GM18508 (cell line): Measurements from ENCODE around the gene GOLGA5.
"Not testable (repeated sequence)": the region's sequence is repeated elsewhere in the genome, so short reads cannot be mapped to it uniquely, and the experiment has no call there.

ENCODE experiments used
- ATAC-seq: cut with Tn5 transposase; IDR thresholded peaks from one replicate; pipeline ENCODE4 v1.9.1; 2021; ENCODE audit warnings: moderate number of reproducible peaks; ENCODE audit not compliant: insufficient read depth, unreplicated experiment

The GOLGA5 gene

DNA sequence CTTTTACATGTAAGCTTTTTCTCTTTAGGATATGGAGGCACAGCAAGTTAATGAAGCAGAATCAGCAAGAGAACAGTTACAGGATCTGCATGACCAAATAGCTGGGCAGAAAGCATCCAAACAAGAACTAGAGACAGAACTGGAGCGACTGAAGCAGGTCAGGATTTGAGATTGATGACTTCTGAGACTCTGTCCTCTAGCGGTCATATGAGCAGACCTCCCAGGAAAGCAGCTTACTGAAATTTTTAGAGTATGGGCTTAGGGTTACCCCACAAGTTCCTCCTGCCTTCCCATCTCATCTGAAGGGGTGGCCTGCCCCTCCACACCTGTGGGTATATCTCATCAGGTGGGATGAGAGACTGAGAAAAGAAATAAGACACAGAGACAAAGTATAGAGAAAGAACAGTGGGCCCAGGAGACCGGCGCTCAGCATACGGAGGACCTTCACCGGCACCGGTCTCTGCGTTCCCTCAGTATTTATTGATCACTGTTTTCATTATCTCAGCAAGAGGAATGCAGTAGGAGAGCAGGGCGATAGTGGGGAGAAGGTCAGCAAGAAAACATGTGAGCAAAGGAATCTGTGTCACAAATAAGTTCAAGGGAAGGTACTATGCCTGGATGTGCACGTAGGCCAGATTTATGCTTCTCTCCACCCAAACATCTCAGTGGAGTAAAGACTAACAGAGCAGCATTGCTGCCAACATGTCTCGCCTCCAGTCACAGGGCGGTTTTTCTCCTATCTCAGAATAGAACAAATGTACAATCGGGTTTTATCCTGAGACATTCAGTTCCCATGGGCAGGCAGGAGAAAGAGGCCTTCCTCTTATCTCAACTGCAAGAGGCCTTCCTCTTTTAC is 25.8 kb downstream of the GOLGA5 start:
- ATAC-seq, result not testable (repeated sequence)

DNA sequence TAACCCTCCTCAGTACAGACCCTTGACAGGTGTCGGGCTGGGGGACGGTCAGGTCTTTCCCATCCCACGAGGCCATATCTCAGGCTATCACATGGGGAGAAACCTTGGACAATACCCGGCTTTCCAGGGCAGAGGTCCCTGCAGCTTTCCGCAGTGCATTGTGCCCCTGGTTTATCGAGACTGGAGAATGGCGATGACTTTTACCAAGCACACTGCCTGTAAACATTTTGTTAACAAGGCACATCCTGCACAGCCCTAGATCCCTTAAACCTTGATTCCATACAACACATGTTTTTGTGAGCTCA is 26.4 kb downstream of the GOLGA5 start:
- not testable (repeated sequence) for ATAC-seq

DNA sequence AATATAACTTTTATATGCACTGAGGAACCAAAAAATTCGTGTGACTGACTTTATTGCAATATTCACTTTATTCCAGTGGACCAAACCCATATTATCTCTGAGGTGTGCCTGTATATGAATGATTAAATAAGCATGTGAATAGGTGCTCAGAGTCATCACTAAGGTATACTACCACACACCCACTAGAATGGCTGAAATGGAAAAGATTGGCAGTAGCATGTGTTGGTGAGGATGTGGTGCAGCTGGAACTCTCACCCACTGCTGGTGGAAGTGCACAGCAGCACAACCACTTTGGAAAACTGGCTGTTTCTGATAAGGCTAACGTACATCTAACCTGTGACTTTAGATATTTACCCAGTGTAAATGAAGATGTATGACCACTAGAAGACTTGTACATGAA is 36.8 kb downstream of the GOLGA5 start:
- no peak for ATAC-seq

DNA sequence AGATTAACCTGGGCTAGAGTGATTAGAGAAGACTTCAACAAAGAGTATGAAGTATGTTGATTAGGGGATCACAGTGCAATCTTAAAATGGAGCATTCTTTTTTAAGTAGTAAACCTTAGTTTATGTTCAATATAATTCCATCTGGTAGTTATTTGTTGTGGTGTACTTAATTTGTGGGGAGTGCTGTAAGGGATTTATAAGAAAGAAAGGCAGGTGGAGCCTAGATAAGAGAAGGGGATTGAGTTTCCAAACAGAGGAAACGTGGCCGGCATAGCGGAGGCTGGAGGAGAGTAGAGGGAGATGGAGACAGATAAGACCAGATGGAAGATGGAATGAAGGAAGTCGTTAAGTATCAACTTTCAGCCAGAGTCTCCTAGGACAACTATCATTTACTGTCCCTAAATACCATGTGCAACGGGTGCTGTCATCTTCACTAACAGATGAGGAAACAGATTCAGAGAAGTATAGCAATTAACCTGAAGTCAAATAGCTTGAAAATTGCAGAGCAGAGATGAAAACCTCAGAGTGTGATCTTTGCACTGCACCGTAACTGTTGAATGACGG is 38.1 kb downstream of the GOLGA5 start:
- ATAC-seq, result no peak

DNA sequence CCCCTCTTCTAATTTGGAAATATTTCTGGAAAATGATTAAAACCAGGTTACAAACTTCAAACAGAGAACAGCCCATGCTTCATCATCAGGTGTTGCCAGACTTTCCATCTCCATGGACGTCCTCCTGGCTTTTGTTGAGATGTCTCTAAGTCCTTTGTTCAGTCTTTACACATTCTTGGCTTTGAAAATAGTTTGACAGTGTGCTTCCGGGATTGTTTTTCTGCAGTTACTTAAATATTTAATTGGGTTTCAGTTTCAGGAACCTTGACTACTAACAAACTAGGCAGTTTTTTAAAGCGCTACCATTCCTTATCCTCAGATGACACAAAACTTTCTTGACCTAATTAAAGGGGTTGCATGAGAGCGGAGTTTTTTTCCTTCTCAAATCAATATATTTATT is 47.8 kb downstream of the GOLGA5 start:
- ATAC-seq, result no peak

DNA sequence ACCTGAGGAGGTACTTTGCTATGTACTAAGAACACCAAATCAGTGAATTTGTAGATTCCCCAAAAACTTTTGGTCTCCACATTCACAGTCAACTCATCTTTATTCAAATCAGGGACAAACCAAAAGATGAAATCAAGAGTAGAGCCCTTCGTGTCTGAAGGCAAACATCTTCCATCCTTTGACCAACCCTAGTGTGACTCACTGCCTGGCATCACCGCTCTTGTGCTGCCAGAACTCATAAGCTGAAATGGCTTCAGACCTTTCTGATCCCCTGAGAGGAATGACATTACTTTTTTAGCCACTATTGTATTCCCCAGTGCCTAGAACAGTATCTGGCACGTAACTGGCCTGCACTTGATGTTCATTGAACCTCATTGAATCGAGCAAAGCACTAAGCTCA is 50.1 kb downstream of the GOLGA5 start:
- no peak for ATAC-seq

DNA sequence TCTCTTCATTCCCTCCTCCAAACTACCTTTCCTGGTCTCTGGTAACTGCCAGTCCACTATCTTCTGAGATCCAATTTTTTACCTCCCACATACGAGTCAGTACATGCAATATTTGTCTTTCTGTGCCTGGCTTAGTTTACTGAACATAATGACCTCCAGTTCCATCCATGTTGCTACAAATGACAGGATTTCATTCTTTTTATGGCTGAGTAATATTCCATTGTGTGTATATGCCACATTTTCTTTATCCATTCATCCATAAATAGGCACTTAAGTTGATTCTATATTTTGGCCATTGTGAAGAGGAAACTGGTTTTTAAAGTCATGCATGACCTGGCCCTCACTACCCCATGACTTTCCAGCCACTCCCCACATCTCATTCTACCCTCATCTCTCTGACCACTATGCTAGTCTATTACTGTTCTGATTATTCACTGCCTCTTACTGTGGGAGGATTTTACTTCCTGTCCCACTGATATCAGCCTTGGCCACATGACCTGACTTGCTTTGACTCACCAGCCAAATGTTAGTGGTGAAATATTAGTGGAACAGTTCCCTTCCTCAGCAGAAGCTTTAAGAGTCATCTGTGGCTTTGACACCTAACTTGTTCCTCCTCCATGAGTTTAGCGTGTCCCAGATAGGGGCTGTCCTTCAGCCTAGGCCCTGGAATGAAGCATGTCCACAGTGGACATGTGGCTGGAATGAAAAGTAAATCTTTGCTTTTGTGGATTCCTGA is 52.2 kb downstream of the GOLGA5 start:
- ATAC-seq, result peak; percentile 82

DNA sequence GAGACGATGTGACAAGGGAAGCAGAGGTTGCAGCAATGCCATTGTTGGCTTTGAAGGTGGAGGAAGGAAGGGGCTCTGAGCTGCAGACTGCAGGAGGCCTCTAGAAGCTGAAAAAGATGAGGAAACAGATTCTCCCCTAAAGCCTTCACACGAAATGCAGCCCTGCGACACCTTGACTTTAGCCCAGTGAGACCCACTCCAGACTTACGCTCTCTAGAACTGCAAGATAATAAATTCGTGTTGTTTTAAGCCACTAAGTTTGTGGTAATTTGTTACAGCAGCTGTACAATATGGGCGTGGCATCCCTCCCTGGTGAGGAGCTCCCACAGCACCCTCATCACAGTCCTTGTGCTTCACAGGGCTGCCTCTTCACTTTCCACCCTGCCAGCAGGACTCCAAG is 53.2 kb downstream of the GOLGA5 start:
- ATAC-seq, result no peak

DNA sequence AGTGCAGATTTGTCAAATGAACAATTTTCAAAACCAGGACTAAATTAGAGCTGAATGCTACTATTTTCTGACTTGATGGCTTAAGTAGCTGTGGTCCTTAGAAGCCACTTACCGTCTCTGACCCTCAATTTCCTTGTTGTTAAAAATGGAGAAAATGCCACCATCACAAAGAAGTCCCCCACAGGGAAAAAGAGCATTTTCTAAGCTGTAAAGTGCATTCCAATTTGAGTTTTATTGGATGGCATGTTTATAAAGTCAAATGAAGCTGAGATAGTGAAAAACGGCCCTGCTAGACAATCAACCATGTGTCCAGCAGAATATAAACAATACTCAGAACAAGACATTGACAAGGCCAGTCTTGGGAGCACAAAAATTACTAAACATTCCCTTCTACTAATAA is 53.6 kb downstream of the GOLGA5 start:
- ATAC-seq, result no peak

DNA sequence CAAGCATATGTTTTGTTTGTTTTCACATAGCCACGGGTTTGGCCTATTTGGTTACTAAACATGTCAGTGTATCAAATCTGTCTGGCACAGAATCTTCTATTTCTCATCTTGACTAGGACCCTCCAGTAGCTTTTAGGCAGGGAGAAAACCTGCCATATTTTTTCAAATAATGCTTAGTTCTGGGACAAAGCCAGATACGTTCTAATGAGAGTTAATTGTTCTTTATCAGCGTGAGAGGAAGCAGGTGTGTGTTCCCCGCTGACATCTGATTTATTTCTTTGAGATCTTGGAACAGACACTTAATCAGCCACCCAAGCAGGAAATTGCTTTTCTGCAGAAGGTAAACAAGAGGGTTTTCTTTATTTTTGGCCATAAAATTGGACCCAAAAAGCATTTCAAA is 54.8 kb downstream of the GOLGA5 start:
- no peak for ATAC-seq

DNA sequence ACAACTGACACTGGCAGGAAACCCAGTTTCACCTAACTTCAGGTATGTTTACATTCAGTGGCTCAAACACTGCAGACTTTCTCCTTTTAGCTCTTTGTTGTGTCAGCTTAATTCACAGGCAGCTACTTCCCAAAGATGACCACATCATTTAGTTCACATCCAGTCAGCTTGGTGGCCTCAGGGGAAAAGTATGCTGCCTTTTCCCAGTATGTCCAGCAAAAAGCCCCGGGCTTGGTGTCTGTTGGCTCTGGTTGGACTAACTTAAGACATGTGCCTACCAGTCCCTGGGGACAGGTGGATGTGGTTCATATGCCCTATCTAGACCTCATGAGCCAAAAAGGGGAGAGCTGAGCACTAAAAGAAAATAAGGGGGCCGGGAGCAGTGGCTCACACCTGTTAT is 56.4 kb downstream of the GOLGA5 start:
- no peak for ATAC-seq

DNA sequence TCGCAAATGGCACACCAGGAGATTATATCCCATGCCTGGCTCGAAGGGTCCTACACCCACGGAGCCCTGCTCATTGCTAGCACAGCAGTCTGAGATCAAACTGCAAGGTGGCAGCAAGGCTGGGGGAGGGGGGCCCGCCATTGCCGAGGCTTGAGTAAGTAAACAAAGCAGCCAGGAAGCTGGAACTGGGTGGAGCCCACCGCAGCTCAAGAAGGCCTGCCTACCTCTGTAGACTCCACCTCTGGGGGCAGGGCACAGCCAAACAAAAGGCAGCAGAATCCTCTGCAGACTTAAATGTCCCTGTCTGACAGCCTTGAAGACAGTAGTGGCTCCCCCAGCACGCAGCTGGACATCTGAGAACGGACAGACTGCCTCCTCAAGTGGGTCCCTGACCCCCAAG is 59.0 kb downstream of the GOLGA5 start:
- not testable (repeated sequence) for ATAC-seq

DNA sequence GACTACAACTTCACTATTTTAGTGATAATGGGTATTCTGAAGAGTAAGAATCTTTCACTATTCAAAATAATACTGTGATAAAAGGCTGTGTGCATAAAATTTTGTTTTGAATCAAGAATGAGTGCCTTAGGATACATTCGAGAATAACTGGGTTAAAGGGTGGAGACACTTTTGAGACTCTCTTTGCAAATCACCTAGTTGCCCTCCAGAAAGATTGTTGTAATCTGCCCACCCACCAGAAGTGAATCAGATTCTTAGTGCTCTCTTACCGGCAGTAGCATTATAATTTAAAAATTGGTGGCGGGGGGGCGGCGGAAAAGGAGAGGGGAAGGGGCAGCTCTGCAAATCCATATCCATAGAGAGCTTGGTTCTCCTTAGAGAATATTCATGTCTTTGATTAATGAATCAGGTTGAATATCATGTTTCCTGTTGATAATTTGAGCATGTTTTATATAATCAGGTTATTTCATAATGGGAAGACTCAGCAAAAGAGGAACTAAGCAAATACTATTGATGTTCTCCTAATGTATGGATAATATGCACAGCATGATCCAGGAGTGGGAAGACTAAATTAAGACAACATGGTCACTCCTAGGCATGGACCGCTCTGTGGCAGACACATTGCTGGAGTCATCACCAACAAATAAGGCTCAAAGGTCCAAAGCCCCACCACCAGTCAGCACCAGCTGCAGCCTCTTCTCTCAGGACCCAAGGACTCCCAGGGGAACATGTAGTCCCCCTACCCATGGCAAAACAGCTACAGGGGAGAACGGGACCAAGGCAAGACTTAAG is 66.1 kb downstream of the GOLGA5 start:
- ATAC-seq, result no peak

DNA sequence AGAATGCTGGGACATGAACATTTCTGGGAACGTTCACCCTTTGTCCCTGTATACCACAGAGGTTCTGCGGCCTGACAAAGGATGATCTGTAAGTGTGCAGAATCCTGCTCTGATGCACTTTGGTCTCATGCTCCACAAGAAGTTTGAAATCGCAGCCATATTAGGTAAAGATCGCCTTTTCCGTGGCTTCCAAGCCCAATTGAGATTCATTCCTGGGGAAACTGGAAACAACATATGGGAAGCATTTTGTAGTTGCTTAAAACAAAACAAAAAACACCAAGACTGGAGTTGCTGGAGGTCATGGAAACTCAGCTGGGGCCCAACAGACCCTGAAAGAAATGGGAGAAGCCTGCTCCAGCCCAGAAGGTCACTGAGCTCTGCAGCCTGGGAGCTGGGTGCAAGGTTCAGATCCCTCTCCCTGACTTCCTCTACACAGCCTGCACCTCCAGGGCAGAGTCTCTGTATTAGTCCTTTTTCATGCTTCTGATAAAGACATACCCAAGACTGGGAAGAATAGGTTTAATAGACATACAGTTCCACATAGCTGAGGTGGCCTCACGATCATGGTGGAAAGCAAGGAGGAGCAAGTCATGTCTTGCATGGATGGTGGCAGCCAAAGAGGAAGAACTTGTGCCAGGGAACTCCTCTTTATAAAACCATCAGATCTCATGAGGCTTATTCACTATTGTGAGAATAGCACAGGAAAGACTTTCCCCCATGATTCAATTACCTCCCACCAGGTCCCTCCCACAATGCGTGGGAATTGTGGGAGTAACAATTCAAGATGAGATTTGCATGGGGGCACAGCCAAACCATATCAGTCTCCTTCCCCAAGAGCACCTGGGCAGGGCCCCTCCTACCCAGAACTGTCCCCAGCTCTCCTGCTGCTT is 68.0 kb downstream of the GOLGA5 start:
- ATAC-seq, result no peak

DNA sequence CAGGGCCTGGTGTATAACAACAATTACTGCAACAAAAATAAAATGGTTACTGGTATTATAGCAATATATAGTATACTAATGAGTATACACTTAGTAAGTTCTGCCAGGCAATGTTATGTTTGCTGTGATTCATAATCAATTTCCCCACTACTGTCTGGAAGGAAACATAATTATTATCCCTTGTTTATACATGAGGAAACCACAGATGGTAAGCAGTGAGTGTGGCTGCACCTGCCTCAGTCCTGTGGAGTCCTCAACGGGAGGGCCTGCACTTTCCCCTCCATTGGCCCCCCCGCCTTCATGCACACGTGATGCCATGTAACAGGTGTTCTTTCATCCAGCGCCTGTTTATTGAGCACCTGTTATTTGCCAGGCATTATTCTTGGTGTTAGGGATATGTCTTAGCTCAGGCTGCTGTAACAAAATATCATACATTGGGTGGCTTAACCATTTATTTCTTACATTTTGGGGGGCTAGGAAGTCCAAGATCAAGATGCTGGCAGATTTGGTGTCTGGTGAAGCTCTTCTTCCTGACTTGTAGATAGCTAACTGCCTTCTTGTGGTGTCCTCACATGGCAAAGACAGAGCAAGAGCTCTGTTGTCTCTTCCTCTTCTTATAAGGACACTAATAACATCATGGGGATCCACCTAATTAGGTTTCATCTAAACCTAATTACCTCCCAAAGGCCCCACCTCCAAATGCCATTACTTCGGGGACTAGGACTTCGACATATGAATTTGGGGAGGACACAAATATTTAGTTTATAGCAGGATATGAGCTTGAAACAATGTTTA is 69.4 kb downstream of the GOLGA5 start:
- ATAC-seq, result no peak

DNA sequence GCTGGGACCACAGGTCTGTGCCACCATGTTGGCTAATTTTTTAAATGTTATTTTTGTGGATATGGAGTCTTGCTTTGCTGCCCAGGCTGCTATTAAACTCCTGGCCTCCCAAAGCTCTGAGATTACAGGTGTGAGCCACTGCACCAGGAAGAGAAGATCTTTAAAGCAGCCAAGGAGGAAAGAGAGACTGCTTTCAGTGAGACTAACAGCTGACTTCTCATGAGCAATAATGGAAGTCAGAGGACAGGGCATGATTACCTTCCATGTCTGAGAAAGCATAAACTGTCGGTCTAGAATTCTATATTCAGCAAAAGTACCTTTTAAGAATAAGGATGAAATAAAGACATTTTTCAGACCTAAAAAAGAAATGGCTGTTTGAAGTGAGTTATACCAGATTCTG is 71.6 kb downstream of the GOLGA5 start:
- no peak for ATAC-seq

DNA sequence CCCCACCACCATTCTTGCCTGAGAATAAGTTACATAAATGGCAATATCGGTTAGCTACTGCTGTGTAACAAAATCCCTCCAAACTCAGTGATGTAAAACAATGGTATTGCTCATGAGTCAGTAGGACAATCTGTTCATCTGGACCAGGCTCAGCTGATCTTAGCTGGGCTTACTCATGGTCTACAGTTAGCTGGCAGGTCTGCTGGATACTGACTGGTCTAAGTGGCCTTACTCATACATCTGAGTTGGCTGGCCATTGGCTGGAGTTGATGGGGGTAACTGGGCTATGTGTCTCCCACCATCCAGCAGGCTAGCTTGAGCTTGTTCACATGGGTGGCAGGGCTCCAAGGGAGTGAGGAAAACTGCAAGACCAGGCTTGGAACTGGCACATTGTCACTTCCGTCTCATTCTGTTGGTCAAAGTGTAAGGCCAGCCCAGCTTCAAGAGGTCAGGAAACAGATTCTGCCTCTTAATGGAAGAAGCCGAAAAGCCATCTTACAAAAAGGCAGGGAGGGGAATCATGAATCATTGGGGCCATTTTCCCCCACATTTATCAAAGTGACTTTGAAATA is 72.2 kb downstream of the GOLGA5 start:
- no peak for ATAC-seq

DNA sequence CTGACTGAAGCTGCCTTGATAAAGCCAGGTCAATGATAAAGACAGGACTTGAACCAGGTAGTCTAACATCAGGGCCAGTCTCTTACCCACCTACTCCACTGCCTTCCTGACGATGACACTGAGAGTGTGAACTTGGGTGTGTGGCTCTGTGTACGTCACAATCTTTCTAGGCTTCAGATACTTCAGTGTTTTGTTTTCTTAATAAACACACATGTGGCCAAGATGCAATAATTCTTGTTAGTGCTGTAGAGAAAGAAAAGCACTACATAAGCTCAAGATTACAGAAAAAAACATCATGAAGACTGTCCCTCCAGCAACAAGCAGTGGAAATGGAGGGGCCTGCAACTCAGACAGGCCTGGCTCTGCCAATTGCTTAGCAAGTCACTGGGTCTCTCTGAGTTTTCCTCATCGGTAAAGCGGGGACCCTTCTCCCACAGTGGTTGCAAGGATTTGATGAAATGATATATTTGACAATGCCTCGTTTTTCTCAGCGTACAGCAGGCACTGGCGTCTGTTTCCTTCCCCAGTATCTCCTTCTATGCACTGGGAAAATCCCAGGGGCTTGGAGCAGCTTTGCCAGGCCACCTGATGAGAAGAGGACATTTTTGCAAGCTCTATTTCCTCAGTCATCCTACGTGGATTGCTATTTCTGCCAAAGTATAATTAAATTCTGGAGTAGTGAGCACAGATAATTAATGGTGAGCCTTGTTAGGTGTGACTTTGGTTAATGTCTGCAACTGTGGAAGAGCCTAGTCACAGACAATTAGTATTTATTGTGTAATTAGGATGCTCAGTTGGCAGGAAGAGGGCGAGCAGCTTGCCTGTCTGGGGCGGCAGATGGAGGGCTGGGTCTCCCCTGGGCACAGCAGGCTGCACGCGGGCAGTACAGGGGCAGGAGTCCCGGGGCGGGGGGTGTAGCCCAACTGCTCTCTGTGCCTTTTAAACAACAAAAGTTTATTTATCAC is 73.1 kb downstream of the GOLGA5 start:
- ATAC-seq, result no peak
